NK-92 (cell line): ENCODE results near the gene SPATA31C1.
"Not testable (repeated sequence)": the region's sequence is repeated elsewhere in the genome, so short reads cannot be mapped to it uniquely, and the experiment has no call there.

Source experiments
- DNase-seq: peaks from one replicate; lab custom pipeline; 2025; ENCODE audit not compliant: unreplicated experiment; lab: John Stamatoyannopoulos, UW

SPATA31C1 gene

GRCh38 chr9:87886210-87886932, 31.4 kb upstream of the SPATA31C1 start:
- DNase-seq = no peak

DNA sequence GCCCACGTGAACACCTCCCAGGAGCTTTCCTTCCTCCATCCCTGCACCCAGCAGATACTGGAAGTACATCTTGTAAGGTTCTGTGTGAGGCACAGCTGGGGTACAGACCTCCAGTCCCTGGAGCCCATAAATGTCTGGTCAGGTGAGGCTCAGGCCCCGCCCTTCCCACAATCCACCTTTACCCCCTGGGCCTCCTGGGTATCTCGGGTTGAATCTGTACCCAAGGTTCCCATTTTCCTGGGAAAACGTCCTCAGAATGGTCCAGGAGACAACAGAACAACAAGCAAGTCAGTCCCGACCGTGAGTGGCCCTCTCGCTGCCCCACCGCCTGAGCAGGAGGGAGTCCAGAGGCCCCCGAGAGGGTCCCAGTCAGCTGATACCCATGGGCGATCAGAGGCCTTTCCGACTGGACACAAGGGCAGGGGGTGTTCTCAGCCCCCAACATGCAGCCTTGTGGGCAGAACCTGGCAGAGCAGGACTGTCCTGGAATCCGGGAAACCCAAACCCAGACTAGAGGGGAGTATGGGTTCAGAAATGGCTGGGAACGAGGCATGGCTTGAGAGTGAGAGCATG, 30.7 kb upstream of the SPATA31C1 start:
- no peak for DNase-seq

DNA sequence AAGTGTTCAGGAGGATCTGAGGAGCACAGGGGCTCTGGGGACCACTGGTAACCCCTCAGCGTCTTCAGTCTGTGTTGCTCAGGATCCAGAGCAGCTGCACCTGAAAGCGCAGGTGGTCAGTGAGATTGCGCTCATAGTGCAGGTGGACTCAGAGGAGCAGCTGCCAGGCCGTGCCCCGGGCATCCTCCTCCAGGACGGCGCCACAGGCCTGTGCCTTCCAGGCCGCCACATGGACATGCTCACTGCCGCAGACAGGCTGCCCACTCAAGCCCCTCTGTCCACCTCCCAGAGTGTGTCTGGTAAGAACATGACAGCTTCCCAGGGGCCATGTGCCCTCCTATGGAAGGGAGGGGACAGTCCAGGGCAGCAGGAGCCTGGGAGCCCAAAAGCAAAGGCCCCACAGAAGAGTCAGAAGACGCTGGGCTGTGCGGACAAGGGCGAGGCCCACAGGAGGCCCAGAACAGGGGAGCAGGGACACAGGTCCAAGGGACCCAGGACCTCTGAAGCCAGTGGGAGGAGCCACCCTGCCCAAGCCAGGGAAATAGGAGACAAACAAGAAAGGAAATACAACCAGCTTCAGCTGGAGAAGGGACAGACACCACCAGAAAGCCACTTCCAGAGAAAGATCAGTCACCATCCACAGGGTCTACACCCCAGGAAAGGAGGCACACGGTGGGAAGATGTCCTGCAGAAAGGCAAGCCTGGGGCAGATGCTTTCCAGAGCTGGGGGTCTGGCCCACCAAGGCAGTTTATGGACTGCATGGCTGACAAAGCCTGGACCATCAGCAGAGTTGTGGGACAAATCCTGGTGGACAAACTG, 29.9 kb upstream of the SPATA31C1 start:
- DNase-seq = no peak

GRCh38 chr9:87888501-87888900, 29.3 kb upstream of the SPATA31C1 start:
- no peak for DNase-seq

GRCh38 chr9:87889065-87889881, 28.5 kb upstream of the SPATA31C1 start:
- no peak for DNase-seq

DNA sequence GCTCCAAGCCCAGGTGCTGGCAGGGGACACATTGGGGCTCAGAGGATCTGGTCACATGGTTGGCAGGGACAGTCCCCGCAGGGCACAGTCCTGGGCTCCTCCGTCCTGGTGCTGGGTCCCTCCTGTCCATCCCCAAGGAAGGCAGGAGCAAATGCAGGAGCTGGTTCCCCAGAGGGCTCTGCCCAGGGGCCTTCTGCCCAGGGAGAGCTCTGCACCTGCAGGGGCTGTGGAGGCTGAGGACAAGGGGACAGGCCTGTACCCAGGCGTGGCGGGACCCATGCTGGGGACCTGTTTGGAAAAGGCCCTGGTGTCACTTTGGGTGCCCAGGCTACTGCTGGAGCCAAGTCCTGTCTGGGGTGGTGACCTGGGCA, 27.9 kb upstream of the SPATA31C1 start:
- DNase-seq = no peak

DNA sequence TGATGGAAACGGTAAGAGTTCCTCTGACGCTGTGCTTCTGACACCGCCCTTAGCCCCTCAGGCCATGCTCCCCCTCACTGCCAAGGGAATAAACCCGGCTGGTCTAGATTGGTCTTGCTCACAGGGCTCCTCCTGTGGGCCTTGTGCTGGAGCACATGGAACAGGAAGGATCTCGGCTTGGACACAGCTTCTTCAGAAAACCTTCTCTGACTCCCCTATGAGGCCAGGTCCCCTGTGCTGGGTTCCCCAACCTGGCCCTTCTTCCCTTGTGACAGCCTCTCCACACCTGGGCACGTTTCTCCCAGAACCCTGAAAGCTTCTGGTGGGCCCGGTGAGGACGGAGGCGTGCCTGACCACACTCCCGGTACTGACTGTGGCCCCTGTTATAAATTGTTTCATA, 26.9 kb upstream of the SPATA31C1 start:
- no peak for DNase-seq

DNA sequence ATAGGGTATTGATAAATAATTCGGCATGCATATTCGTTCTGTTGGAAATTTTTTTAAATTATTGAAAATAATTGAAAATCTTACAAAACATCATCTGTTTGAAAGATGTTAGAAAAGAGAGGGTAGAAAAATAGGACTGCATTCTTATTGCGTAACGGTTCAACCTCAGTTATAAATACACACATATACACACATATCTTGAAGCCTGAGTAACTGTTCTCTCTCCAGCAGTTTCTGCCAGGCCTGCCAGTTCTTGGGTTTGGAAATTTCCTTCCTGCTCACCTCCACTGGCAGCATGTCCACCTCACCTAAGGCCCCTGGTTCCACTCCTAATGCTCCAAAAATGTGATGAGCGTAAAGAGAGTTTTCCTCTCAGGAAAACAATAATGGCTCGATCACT, 26.0 kb upstream of the SPATA31C1 start:
- no peak for DNase-seq

DNA sequence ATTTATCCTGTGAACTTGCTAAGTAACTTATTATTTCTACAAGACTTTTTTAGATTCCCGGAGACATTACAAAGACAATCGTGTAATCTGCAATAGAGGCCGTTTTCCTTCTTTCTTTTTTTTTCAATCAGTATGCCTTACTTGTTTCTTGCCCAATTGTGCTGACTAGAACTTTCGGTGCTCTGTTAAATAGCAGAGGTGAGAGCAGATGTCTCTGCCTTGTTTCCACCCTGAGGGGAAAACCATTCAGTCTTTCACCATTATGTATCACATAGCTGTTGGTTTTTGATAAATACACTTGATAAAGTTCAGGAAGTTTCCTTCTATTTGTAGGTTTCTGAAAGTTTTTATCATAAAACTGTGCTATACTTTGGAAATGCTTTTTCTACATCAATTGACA, 24.8 kb upstream of the SPATA31C1 start:
- DNase-seq = no peak

DNA sequence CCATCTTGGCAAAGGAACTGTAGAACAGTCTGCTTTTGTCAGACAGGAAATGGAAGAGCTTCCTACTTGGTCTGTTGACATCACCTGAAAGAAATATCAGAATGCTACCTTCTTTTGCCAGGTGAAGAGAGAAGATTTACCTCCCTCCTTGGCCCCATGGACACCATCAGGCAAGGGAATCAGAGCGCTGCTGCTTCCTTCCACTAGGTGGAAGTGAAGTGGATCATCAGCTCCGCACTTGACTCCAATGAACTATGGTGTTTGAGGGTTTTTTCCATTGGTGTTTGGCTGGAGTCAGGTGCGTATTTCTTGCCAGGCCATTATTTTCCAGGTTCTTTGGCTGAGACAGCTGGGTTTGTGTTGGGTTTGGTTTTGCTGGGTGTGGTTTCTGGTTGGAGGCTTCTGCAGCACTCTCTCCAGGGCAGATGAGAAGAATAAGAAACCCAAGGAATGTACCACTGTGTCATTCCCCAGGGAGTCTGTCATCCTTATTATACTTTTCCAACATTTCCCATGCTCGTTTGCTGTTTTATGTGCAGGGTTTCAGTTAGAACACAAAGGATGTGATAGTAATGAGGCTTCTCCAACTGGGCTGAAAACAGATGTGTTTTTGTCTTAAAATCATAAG, 22.6 kb upstream of the SPATA31C1 start:
- no peak for DNase-seq

- DNase-seq = no peak
Observed at GRCh38 chr9:87896891-87897290, 20.9 kb upstream of the SPATA31C1 start.

- DNase-seq = no peak
Observed at GRCh38 chr9:87898151-87898550, 19.6 kb upstream of the SPATA31C1 start.

DNA sequence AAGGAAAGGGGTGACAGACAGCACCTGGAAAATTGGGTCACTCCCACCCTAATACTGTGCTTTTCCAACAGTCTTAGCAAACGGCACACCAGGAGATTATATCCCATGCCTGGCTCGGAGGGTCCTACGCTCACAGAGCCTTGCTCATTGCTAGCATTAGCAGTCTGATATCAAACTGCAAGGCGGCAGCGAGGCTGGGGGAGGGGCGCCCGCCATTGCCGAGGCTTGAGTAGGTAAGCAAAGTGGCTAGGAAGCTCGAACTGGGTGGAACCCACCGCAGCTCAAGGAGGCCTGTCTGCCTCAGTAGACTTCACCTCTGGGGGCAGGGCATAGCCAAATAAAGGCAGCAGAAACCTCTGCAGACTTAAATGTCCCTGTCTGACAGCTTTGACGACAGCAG, 15.4 kb upstream of the SPATA31C1 start:
- not testable (repeated sequence) for DNase-seq

DNA sequence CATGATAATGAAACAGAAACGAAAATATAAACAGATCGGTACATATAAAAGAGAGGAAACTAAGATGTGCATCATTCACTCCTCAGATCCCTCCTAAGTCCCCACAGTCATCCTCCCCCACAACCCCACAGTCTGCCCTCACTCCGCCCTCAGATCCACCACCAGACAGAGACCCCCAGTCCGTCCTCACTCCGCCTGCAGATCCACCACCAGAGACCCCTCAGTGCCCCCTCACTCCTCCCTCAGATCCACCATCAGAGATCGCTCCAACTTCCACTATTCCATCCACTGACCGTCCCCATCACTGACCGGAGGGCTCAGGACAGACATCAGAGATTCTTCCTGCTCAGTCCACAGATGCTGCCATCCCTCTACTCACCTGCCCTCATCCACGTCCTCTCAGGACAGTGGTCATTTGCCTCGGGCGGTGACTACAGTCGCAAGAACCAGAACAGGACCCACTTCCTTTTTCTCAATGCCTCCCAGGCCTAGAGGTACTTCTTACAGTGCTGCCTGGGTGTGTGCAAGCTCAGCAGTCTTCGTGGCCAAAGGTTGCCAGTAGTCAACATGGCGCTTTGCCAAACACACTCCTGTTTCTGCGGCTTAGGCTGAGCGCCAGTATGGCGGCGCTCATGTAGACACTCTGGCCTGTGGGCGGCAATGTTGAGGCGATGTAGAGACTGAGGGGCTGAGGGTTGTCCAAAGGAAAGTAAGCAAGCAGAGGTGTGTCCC, 8.3 kb upstream of the SPATA31C1 start:
- no peak for DNase-seq

- no peak for DNase-seq
Observed at GRCh38 chr9:87910821-87911220, 6.9 kb upstream of the SPATA31C1 start.

GRCh38 chr9:87919013-87919412, 1.3 kb downstream of the SPATA31C1 start:
- not testable (repeated sequence) for DNase-seq

- not testable (repeated sequence) for DNase-seq
Observed at GRCh38 chr9:87921561-87921960, 3.8 kb downstream of the SPATA31C1 start.

DNA sequence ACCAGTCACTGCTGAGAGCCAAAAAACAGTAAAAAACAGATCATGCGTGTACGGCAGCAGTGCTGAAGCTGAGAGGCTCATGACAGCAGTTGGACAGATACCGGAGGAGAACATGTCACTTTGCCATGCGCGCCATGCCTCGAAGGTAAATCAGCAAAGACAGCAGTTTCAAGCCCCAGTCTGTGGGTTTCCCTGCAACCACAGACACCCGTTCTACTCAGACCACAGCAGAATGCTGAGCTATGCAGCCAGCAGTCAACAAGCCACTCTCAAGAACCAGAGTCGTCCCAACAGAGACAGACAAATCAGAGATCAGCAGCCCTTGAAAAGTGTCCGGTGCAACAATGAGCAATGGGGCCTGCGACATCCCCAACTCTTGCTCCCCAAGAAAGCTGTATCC, 5.2 kb downstream of the SPATA31C1 start:
- not testable (repeated sequence) for DNase-seq

DNA sequence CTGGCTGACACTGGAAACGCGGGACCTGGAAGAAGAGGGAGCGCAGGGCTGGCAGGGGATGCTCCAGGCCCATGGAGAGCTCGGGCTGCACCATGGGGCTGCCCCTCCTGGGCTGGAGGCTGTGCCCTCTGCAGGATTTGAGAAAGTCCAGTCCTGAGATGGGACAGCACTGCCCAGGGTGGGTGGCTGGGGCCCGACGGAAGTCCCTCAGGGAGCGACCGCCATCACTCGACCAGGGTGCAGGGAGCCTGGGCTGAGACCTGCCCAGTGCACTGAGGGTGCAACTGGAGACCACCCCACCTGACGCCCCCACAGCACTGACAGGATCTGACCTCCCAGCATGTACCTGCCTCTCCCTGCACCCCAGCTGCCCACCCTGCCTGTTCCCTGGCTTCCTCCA, 7.1 kb downstream of the SPATA31C1 start:
- not testable (repeated sequence) for DNase-seq

DNA sequence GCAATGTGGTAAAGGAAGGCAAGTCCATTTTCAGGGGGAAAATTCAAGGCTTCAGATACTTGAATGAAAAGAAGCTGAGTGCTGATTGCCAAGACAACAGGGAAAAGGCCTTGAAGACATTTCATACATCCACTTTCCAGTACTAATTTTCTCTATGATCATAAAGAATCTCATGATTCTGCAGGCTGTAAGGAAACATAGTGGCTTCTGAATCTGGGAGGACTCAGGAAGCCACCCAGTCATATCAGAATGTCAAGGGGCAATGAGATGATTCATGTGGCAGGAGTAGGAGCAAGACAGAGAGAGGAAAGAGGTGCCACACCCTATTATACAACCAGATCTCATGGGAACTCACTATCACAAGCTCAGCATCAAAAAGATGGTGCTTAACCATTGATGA, 11.4 kb downstream of the SPATA31C1 start:
- DNase-seq = not testable (repeated sequence)
